OCI-LY7 (cell line): ENCODE results near the gene TACC3.

ENCODE experiments used
- CTCF ChIP-seq: fragments of 200-600 bp; sonication (generic); conservative IDR thresholded peaks from 2 replicates; pipeline ENCODE4 v1.5.1; 2014; ENCODE audit warnings: mild to moderate bottlenecking, antibody characterized with exemption, low read length, moderate library complexity, mixed read lengths
- EZH2phosphoT487 ChIP-seq: fragments of 200-600 bp; sonication (generic); IDR thresholded peaks from 2 replicates; pipeline ENCODE4 v1.6.1; 2018; ENCODE audit warnings: low read depth, borderline replicate concordance, mild to moderate bottlenecking, mixed run types, antibody characterized with exemption, low read length, moderate library complexity, mixed read lengths

- TF ChIP-seq CTCF (no peak), EZH2phosphoT487 (no peak)
Observed at GRCh38 chr4:1792158-1792831, 71.0 kb downstream of the TACC3 start.
